Stimulated activated CD4-positive, alpha-beta T cell treated with anti-CD3 and anti-CD28 coated beads, Interleukin-12 subunit alpha, Interleukin-12 subunit beta, amount 100 ng/mL, for 48 hours (primary cell): Measurements from ENCODE around the gene CARF.
"Not testable (repeated sequence)": the region's sequence is repeated elsewhere in the genome, so short reads cannot be mapped to it uniquely, and the experiment has no call there.

Experiments
- DNase-seq, 3 donors: peaks; one replicate each; pipeline ENCODE4 v3.0.0-alpha.2; 2020; ENCODE audit warnings: low read depth in 2 of 3, low spot score in 1 of 3

Gene CARF

DNA sequence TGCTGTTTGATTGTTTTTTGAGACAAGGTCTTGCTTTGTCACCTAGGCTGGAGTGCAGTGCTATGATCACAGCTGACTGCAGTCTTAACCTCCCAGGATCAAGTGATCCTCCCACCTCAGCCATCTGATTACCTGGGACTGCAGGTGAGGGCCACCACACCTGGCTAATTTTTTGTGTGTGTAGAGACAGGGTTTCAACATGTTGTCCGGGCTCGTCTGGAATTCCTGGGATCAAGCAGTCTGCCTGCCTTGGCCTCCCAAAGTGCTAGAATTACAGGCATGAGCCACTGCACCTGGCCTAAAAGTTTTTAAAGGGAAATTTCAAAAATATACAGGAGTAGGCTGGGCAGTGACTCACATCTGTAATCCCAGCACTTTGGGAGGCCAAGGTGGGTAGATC is 22.4 kb downstream of the CARF start:
- DNase-seq: no peak

DNA sequence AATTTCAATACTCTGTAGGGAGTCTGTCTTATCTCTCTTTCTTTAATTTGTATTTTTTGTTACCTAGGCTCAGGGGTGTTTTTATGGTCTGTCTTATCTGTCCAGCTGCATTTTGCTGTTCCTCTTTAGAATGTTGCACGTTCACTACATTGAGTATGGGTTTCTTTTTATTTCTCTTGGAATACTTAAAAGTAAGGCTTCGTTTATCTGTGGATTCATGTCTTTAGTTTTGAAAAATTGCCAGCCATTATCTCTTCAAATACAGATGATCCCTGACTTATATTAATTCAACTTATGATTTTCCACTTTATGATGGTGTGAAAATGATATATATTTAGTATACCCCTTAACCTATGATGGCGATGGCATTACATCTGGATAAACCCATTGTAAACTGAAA is 26.9 kb downstream of the CARF start:
- DNase-seq: no peak

DNA sequence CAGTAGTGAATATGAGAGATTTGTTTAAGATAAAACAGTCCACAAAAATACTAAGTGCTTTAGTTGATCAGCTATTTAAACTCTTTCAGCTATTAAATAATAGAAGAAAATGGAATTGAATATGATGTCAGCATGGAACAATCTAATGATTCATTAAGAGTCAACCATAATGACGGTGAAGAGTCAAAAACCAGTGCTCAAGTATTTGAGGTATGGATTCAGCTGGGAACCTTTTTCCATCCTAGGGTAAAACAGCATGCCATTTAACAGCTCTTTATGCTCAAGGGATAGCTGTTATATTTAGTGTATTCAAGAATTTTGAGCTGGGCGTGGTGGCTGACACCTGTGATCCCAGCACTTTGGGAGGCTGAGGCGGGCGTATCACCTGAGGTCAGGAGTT is 29.7 kb downstream of the CARF start:
- DNase-seq: no peak

DNA sequence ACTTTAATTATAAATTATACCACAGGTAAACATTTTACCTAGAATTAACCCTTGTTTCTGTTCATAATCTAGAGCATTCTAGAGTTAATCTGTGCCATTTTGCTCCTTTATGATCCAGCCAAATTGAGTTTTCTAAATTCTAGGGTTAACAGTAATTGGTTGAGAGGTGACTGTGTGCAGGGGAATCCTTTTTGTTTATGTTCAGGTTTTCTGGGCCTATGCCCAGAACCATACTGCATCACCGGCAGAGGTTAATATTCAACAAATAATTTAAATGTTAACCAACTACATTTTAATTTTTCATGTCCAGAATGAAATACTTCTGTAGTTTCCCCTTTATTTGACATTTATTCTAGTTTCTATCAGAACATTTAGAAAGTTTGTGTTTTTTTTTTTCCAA is 32.3 kb downstream of the CARF start:
- DNase-seq: no peak

DNA sequence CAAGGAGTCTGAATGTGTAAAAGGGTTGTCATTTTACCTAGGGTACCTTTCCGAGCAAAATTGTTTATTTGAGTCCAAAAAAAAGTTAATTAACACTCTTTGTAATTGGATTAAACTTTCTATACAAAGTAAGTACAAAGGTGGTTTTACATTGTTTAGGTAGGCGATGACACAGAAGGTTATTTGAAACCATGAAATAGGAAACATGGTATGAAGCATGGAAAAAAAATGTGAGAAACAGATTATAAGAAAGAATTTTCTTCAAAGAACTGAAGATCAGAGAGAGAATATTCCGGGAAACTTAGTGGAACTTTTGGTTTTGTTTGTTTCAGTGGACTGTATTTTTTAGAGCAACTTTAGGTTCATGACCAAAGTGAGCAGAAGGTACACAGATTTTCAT is 32.7 kb downstream of the CARF start:
- DNase-seq: no peak

DNA sequence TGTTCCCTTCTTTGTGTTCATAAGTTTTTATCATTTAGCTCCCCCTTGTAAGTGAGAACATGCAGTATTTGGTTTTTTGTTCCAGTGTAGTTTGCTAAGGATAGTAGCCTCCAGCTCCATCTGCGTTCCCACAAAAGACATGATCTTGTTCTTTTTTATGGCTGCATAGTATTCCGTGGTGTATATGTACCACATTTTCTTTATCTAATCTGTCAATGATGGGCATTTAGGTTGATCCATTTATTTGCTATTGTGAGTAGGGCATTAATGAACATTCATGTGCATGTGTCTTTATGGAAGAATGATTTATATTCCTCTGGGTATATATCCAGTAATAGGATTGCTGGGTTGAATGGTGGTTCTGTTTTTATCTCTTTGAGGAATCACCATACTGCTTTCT is 33.4 kb downstream of the CARF start:
- no peak for DNase-seq

DNA sequence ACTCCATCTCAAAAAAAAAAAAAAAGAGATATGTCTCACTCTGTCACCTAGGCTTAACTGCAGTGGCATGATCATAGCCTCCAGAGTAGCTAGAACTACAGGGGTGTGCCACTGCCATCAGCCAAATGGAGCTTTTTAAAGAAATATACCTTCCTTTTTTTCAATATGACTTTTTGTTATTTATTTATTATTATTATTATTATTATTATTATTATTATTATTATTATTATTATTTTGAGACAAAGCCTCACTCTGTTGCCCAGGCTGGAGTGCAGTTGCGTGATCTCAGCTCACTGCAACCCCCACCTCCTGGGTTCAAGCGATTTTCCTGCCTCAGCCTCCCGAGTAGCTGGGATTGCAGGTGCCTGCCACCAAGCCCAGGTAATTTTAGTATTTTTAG is 37.3 kb downstream of the CARF start:
- not testable (repeated sequence) for DNase-seq

DNA sequence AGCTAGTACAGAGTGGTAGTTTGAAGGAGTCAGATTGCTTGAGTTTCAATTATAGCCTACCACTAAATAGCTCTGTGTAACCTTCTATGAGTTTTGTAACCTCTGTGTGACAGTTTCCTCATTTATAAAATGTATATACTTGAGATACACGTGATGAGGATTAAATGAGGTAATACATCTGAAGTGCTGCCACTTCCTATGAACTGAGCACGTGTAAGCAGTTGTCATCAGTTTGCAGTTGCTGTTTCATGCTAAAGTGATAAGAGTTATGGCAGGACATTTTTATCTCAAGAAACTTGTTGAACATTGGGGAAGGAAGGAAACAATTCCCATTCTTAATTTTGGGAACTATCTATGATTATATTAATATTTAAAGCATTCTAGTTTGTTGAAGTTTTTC is 38.5 kb downstream of the CARF start:
- DNase-seq: no peak

DNA sequence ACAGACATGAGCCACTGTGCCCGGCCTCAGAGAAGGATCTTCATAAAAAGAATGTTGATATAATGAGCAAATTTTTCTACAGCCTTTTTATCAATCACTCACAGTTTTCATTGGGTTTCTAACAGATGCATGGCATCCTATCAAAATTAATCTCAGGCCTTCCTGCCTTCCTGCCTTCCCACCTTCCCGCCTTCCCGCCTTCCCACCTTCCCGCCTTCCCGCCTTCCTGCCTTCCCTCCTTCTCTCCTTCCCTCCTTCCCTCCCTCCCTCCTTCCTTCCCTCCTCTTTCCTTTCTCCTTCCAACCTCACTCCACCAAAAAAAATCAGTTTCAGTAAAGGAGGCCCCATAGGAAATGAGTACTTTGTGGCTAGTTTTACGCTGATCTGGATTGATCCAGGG is 48.4 kb downstream of the CARF start:
- no peak for DNase-seq

DNA sequence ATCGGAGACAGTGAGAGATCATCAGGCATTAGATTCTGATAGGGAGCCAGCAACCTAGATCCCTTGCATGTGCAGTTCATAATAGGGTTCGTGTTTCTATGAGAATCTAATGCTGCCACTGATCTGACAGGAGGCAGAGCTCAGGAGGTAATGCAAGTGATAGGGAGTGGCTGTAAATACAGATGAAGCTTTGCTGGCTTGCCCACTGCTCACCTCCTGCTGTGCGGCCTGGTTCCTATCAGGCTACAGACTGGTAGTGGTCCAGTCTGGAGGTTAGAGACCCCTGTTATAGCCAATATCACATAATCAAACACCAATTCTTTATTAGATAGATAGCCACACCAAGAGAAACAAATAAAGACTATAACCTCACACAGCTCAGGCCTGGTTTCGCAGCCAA is 51.6 kb downstream of the CARF start:
- no peak for DNase-seq

DNA sequence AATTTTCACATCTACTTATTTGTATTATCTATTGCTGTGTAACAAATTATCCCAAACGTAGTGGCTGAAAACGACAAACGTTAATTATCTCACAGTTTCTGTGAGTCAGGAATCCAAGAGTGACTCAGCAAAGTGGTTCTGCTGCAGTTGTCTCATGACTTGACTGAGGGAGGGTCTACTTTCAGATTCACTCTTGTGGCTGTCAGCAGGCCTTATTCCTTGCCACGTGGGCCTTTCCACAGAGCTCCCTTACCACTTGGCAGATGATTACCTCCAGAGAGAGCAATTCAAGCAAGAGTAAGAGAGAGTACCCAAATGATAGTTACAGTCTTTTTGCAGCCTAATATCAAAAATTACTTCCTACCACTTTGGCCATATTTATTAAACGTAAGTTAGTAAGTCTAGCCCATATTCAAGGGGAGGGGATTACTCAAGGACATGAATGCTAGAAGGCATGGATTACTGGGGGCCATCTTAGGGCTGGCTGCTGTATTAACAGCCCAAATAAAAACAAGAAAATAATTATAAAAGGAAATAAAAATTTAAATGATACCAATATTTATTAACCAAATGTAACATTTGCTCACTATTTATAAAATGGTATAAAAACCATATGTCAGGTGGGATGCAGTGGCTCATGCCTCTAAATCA is 53.9 kb downstream of the CARF start:
- DNase-seq: peak; percentile 1 to 14 (median 8)

DNA sequence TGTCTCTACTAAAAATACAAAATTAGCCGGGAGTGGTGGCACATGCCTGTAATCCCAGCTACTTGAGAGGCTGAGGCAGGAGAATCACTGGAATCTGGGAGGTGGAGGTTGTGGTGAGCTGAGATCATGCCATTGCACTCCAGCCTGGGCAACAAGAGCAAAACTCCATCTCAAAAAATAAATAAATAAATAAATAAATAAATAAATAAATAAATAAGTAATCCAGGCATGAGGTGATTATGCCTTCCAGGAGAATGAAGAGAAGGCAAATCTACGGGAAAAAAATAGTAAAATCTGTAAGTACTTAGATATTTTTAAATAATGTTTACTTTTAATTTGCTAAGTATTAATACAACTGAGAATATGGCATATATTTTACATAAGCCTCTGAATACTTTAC is 57.3 kb downstream of the CARF start:
- not testable (repeated sequence) for DNase-seq

DNA sequence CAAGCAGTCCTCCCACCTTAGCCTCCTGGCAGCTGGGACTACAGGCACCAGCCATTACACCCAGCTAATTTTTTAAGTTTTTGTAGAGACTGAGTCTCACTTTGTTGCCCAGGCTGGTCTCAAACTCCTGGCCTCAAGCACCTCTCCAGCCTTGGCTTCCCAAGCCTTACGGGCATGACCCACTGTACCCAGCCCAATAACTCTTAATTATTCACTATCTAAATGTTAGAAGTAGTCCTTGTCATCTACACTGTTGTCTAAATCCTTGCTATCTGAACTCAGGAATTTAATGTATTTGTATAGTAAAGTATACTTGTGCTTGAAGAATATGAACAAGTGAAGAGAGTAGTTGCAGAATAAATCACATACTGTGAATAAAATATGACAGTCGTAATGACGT is 64.7 kb downstream of the CARF start:
- no peak for DNase-seq

DNA sequence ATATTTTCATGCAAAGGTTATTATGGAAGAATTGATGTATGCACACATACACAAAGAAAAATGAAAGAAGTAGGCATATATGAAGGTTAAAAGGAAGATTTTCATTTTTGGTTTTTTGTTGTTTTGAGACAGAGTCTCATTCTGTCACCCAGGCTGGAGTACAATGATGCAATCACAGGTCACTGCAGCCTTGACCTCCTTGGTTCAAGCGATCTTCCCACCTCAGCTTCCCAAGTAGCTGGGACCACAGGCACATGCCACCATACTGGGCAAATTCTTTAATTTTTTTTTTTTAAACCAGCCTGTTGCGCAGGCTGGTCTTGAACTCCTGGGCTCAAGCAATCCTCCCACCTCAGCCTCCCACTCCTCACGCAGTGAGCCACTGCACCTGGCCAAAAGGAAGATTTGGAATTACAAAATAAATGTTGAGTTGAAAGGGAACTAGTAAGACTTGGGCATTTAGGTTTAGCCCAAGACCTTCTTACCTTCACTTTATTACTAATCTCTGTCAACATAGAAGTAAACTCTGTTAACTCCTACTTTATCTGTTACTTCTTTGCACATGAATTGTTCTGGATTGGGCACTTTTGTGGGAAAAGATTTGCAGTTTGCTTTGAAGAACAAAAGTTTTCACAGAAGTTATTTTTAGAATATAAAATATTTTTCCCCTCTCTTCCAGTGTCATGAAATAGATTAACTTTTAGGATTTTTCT is 70.9 kb downstream of the CARF start:
- no peak for DNase-seq

DNA sequence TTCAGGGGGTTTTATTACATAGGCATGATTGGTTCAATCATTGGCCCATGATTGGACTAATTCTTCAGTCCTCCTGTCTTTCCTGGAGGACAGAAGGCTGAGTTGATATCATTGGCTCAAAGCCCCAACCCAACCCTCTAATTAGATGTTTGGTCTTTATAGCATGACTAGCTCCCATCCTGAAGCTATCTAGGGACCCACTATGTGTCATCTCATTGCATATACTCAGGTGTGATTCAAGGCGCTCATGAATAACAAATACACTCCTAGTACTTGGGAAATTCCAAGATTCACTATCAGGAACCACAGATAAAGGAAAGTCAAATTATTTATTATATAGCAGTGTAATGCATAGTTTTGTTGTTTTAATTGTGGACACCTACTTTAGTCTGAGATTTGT is 77.7 kb downstream of the CARF start:
- DNase-seq: no peak

DNA sequence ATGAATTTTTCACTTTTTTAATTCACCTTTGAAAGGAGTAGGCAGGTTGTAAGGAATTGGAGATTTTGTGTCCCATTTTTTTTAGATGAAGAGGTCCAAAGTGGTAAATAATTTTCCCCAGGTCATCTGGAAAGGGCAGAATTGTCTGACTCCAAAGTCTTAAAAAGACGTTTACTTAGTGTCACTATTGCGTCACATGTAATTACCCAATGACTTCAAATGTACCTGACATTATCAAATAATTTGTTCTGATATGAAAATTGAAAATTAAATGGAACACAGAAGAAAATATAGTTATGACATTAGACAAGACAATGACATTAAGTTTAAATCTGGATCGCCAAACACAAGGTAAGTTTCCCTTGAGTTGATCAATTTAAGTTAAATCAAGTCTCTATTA is 78.4 kb downstream of the CARF start:
- DNase-seq: no peak

DNA sequence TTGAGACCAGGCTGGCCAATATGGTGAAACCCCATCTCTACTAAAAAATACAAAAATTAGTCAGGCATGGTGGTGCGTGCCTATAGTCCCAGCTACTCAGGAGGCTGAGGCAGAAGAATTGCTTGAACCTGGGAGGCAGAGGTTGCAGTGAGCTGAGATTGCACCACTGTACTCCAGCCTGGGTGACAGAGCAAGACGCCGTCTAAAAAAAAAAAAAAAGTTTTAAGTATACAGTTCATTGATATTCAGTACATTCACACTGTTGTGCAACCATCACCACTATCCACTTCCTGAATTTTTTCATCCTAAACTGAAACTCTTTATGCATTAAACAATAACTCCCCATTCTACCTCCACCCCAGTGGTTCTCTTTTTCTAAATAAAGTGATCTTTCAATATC is 85.0 kb downstream of the CARF start:
- not testable (repeated sequence) for DNase-seq

DNA sequence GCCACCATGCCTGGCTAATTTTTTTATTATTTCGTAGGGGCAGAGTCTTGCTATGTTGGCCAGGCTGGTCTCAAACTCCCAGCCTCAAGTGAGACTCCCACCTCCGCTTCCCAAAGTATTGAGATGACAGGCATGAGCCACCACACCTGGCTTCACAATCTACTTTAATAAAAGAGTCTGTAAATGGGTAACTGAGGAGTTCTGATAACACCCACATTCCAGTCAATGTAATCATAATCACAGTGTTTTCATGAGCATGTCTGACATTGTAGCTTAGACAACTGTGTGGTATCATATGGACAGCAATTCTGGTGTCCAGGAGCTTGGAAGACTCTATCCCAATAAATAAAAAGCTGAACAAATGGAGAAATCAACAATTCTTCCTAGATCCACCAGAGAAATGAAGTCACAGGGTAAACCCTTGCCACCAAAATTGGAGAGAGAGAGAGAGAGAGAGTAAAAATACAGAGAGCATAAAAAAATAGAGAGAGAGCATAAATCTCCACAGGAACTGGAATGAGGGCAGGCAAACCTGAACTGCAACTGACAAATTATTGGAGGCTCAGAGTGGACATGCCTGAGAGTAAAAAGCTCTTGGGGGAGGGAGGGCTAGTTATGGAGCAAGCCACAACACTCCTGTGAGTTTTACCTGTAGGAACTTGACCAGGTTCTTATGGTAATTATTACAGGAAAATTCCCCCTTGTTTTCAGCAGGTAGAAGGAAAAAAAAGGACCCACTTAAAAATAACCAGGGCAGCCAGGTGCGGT is 90.2 kb downstream of the CARF start:
- no peak for DNase-seq

DNA sequence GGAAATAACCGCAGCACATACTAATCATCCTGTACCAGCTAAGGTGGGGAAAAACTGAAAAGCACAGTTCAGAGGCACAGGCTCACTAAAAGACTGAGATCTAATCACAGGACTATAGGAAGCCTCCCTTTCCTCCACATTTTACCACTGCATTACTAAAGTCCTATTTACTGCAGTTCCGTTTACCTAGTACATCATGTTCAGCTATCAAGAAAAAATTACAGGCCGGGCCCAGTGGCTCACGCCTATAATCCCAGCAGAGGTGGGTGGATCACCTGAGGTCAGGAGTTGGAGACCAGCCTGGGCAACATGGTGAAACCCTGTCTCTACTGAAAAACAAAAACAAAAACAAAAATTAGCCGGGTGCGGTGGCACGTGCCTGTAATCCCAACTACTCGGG is 91.6 kb downstream of the CARF start:
- DNase-seq: no peak

DNA sequence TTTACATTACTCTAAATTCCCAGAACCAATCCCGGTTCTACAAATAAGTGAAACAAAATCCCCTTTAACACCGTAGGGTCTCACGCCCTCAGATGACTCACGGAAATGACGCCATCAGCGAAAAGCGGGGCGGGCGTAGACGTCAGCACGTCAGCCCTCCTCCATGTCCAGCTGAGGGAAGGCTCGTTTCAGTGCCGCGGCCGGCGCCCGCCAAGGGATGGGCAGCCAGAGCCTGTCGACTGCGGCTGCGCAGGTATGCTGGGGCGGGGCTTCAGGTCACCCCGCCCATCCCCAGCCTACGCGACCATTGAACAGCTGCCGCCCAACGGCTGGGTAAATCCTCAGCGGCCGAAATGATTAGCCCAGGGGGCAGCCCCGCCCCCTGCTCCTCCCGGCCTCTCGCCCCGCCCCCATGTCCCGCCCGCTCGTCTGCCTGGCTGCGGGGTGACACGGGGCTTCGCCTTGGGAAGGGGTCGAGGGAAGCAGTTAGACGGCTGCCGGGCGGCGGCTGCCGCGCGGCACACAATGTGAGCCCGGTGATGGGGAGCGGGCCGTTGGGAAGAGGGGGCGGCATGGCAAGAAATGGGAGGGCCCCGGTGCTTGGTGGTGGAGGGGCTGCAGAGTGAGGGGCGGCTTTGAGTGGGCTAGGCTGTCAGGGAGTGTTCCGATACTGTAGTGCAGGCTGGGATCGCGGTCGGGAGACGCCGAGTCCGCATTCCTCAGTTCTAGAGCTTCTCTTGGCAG is 102.6 kb downstream of the CARF start, which contains the start of gene NBEAL1:
Gene NBEAL1, plus strand, starts transcription at position 420 of the 744 bp plus-strand sequence. CDS start 1,510 bp downstream, outside the sequence.
- DNase-seq: peak; percentile 93 to 96 (median 96)

DNA sequence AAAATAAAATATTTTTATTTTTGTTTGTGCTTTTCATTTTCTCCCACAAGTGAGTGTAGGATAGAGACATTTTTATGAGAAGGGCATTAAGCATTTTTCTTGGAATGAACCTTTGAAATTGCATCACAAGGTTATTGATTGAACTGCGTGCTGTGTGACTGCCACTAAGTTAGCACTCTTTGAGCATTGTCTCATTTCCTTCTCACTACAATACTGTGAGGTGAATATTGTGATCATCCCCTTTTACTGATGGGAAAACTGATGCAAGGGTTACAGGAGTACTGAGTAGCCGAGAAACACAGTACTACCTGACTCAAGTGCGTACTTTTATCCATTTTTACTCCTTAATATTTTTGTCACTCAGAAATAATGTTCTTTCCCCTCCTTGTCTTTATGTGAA is 104.6 kb downstream of the CARF start:
- DNase-seq: no peak

DNA sequence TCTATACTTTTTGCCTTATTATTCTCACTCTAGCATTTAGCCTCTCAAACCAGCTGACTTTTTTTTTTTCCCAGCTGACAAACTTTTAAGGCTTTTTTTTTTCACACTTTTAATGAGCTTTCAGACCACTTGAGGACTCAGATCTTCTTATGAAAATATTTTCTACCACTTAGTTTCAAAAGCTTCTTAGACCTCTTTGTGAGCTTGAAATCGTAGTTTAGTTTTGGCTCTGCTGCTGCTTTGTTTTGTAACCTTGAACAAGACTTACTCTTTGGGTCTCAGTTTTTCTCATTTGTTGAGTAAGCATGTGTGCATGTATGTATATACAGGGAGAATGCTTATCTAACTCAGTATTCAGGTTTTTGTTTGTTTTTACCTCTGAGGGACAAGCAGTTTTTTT is 106.1 kb downstream of the CARF start:
- DNase-seq: no peak
